HepG2 (cell line): ENCODE measurements around the gene MADCAM1. TPM values are rescaled to one million over a fixed set of nuclear protein-coding genes. Genes with fewer than 3 reads are reported as not detected.

Experiments
- ATF4 ChIP-seq, 2 experiments: fragments of 450-650 bp in 1 of 2; sonication (generic) in 1 of 2; formaldehyde crosslinking; IDR thresholded peaks; 2 replicates each; pipeline versions ENCODE4 v1.5.0 to v1.8.0; 2020 to 2022; ENCODE audit warnings: mild to moderate bottlenecking in 1 of 2, missing genetic modification reagents in 1 of 2
- CENPBD1 ChIP-seq: sonication (generic); formaldehyde crosslinking; IDR thresholded peaks from 2 replicates; pipeline ENCODE4 v1.8.0; 2022; ENCODE audit warnings: missing genetic modification reagents, low read depth, mild to moderate bottlenecking, borderline replicate concordance
- FIP1L1 ChIP-seq: fragments of 200-400 bp; formaldehyde crosslinking; IDR thresholded peaks from 2 replicates; pipeline ENCODE4 v1.6.1; 2018; ENCODE audit warnings: low read depth, mild to moderate bottlenecking, low read length, moderate library complexity, borderline replicate concordance; ENCODE audit not compliant: insufficient read depth
- FOXA1 ChIP-seq, 2 experiments: fragments of 450-650 bp in 1 of 2; sonication (generic) in 1 of 2; formaldehyde crosslinking in 1 of 2; IDR thresholded peaks; 2 replicates each; pipeline versions ENCODE4 v1.4.0 to v1.6.1; 2016 to 2020; ENCODE audit warnings: missing genetic modification reagents in 1 of 2
- HNRNPH1 ChIP-seq: fragments of 200-400 bp; formaldehyde crosslinking; optimal IDR thresholded peaks from 2 replicates; pipeline ENCODE3; 2017; ENCODE audit warnings: mild to moderate bottlenecking, low read depth, low read length
- HOXA3 ChIP-seq: sonication (generic); formaldehyde crosslinking; IDR thresholded peaks from 2 replicates; pipeline ENCODE4 v1.5.0; 2020; ENCODE audit warnings: missing genetic modification reagents
- JUNB ChIP-seq: sonication (generic); formaldehyde crosslinking; IDR thresholded peaks from 2 replicates; pipeline ENCODE4 v1.8.0; 2022; ENCODE audit warnings: missing genetic modification reagents, mild to moderate bottlenecking, borderline replicate concordance
- KLF9 ChIP-seq: IDR thresholded peaks from 2 replicates; pipeline ENCODE4 v1.6.1; 2016; ENCODE audit warnings: low read depth
- MAFF ChIP-seq: IDR thresholded peaks from 2 replicates; pipeline ENCODE4 v1.6.1; 2011; ENCODE audit warnings: low read depth, low read length, improper control_type of control experiment
- PHB2 ChIP-seq: fragments of 450-650 bp; IDR thresholded peaks from 2 replicates; pipeline ENCODE4 v1.6.1; 2018; ENCODE audit not compliant: partially characterized antibody
- RARA ChIP-seq: IDR thresholded peaks from 2 replicates; pipeline ENCODE4 v1.6.1; 2016; ENCODE audit warnings: missing genetic modification reagents, missing compliant biosample characterization
- U2AF2 ChIP-seq: fragments of 200-400 bp; formaldehyde crosslinking; IDR thresholded peaks from 2 replicates; pipeline ENCODE4 v1.6.1; 2017; ENCODE audit warnings: low read depth, mild to moderate bottlenecking, low read length
- ZNF121 ChIP-seq: sonication (generic); formaldehyde crosslinking; IDR thresholded peaks from 2 replicates; pipeline ENCODE4 v1.5.0; 2020; ENCODE audit warnings: mild to moderate bottlenecking, missing genetic modification reagents
- ZNF280D ChIP-seq: sonication (generic); formaldehyde crosslinking; IDR thresholded peaks from 2 replicates; pipeline ENCODE4 v1.5.1; 2020; ENCODE audit warnings: mild to moderate bottlenecking, missing genetic modification reagents
- ZNF337 ChIP-seq: sonication (generic); formaldehyde crosslinking; IDR thresholded peaks from 2 replicates; pipeline ENCODE4 v1.5.1; 2020; ENCODE audit warnings: missing genetic modification reagents, low read depth, mild to moderate bottlenecking, borderline replicate concordance
- ZNF609 ChIP-seq: sonication (generic); formaldehyde crosslinking; IDR thresholded peaks from 2 replicates; pipeline ENCODE4 v1.4.0; 2020; ENCODE audit warnings: mild to moderate bottlenecking, missing genetic modification reagents, borderline replicate concordance
- ZNF720 ChIP-seq: sonication (generic); formaldehyde crosslinking; IDR thresholded peaks from 2 replicates; pipeline ENCODE4 v1.4.0; 2020; ENCODE audit warnings: missing genetic modification reagents
- ZNF776 ChIP-seq: sonication (generic); formaldehyde crosslinking; IDR thresholded peaks from 2 replicates; pipeline ENCODE4 v1.4.0; 2020; ENCODE audit warnings: mild to moderate bottlenecking, missing genetic modification reagents
- ZSCAN12 ChIP-seq: sonication (generic); formaldehyde crosslinking; IDR thresholded peaks from 2 replicates; pipeline ENCODE4 v1.9.0; 2021; ENCODE audit warnings: mild to moderate bottlenecking, missing genetic modification reagents
- ZSCAN22 ChIP-seq: sonication (generic); formaldehyde crosslinking; IDR thresholded peaks from 2 replicates; pipeline ENCODE4 v1.4.0; 2020; ENCODE audit warnings: mild to moderate bottlenecking, missing genetic modification reagents
- polyA plus RNA-seq, 8 experiments: library from polyadenylated mRNA; depleted of rRNA in 3 of 8; stranded (reverse) in 7 of 8; unstranded in 1 of 8; fragments of >200 nt; fragmentation: Illumina TruSeq in 4 of 8; extraction: Trizol in 4 of 8; gene quantifications; 2 replicates each; pipeline versions ENCODE4 v1.2.1 to v1.2.3, GENCODE V29; 2011 to 2016; ENCODE audit warnings: low read depth in 4 of 8, missing spikeins in 1 of 8, mixed read lengths in 1 of 8; ENCODE audit not compliant: insufficient read depth in 1 of 8
- total RNA-seq, 5 experiments: library from RNA; depleted of rRNA; stranded (reverse); fragments of >200 nt; fragmentation: Illumina TruSeq; extraction: Trizol; gene quantifications; 2 replicates each; pipeline ENCODE4 v1.2.3, GENCODE V29; 2016; ENCODE audit warnings: low read depth in 1 of 5

The MADCAM1 gene
- total and polyA plus RNA-seq, 2 of the 13 experiments (the other 11 are each of a cell fraction or from before 2014, with no cell fraction given): 0.29 to 0.33 TPM

- TF ChIP-seq ZNF609 (0 out of 2 replicates have a peak, but pooled peaks have one; percentile 11), KLF9 (CRISPR knock-in tag) (no peak), U2AF2 (no peak), CENPBD1 (CRISPR knock-in tag) (no peak), RARA (CRISPR knock-in tag) (no peak), MAFF (no peak), JUNB (CRISPR knock-in tag) (no peak), FIP1L1 (no peak), FOXA1 (IDR thresholded peaks at IDR 0.05) (no peak), FOXA1 (CRISPR knock-in tag; IDR thresholded peaks at IDR 0.05) (no peak), ATF4 (CRISPR knock-in tag; IDR thresholded peaks at IDR 0.05) (no peak), ZNF337 (no peak), ZNF776 (CRISPR knock-in tag) (0 out of 2 replicates have a peak, but pooled peaks have one; percentile 36), ZNF280D (no peak), ZSCAN22 (CRISPR knock-in tag) (no peak), HOXA3 (CRISPR knock-in tag) (no peak), HNRNPH1 (no peak), ZNF720 (CRISPR knock-in tag) (no peak), PHB2 (no peak), ZNF121 (no peak), ZSCAN12 (CRISPR knock-in tag) (no peak)
Measured at GRCh38 chr19:531753-532560, 35.7 kb downstream of the MADCAM1 start, which contains the start of gene CDC34 (continued).
